Cardiac muscle cell (in vitro differentiated cells and primary cell): ENCODE results near the gene RNF115. TPM values are rescaled to one million over a fixed set of nuclear protein-coding genes. Genes with fewer than 3 reads are reported as not detected.

Experiments
- polyA plus RNA-seq: library from polyadenylated mRNA; unstranded; fragments of >200 nt; fragmentation: Nextera tagmentation; extraction: Ambion mirVana; gene quantifications from 2 replicates; pipeline ENCODE4 v1.2.1, GENCODE V29; 2016
- total RNA-seq: library from RNA; depleted of rRNA; stranded (reverse); fragments of >200 nt; gene quantifications from 2 replicates; pipeline ENCODE4 v1.2.3, GENCODE V29; 2016

Gene RNF115
- total and polyA plus RNA-seq, 2 experiments from 2014 or later: 12.9 to 18.8 TPM

Other genes starting within 250 kb of the RNF115 start
- 13.3 and 13.6 TPM in 2 replicates for gene GPR89A, start 216.1 kb downstream of the RNF115 start, total RNA-seq
- 24.3 and 29.1 TPM in 2 replicates for gene GPR89A, start 216.1 kb downstream of the RNF115 start, polyA plus RNA-seq
- gene PDZK1, start 116.7 kb downstream of the RNF115 start, total RNA-seq: 0.18 TPM in 1 of 2 replicates, not detected in the other
- gene PDZK1, start 116.7 kb downstream of the RNF115 start, polyA plus RNA-seq: 0.50 and 0.77 TPM in 2 replicates
- gene CD160, start 104.6 kb downstream of the RNF115 start, total RNA-seq: not detected in 2 replicates
- gene CD160, start 104.6 kb downstream of the RNF115 start, polyA plus RNA-seq: 0.35 and 0.71 TPM in 2 replicates
- 31.4 and 34.9 TPM in 2 replicates for gene POLR3C, start 105 bp upstream of the RNF115 start, total RNA-seq
- 33.2 and 44.6 TPM in 2 replicates for gene POLR3C, start 105 bp upstream of the RNF115 start, polyA plus RNA-seq
- 19.7 and 23.1 TPM in 2 replicates for gene NUDT17, start 21.5 kb upstream of the RNF115 start, total RNA-seq
- gene NUDT17, start 21.5 kb upstream of the RNF115 start, polyA plus RNA-seq: 15.7 and 17.0 TPM in 2 replicates
- 22.2 and 23.7 TPM in 2 replicates for gene PIAS3, start 35.0 kb upstream of the RNF115 start, total RNA-seq
- gene PIAS3, start 35.0 kb upstream of the RNF115 start, polyA plus RNA-seq: 40.5 and 61.5 TPM in 2 replicates
- gene ANKRD35, start 61.8 kb upstream of the RNF115 start, total RNA-seq: 0.11 TPM in 1 of 2 replicates, not detected in the other
- 0.64 and 0.77 TPM in 2 replicates for gene ANKRD35, start 61.8 kb upstream of the RNF115 start, polyA plus RNA-seq
- 1.9 and 3.0 TPM in 2 replicates for gene ITGA10, start 86.0 kb upstream of the RNF115 start, total RNA-seq
- gene ITGA10, start 86.0 kb upstream of the RNF115 start, polyA plus RNA-seq: 5.6 and 6.1 TPM in 2 replicates
- gene PEX11B, start 94.6 kb upstream of the RNF115 start, total RNA-seq: 28.2 and 28.4 TPM in 2 replicates
- 42.3 and 50.1 TPM in 2 replicates for gene PEX11B, start 94.6 kb upstream of the RNF115 start, polyA plus RNA-seq
- gene RBM8A, start 103.4 kb upstream of the RNF115 start, total RNA-seq: 282 and 329 TPM in 2 replicates
- 272 and 289 TPM in 2 replicates for gene RBM8A, start 103.4 kb upstream of the RNF115 start, polyA plus RNA-seq
- 33.4 and 39.2 TPM in 2 replicates for gene LIX1L, start 133.9 kb upstream of the RNF115 start, total RNA-seq
- 46.4 and 59.0 TPM in 2 replicates for gene LIX1L, start 133.9 kb upstream of the RNF115 start, polyA plus RNA-seq
- 4.3 and 5.7 TPM in 2 replicates for gene ANKRD34A, start 140.5 kb upstream of the RNF115 start, total RNA-seq
- gene ANKRD34A, start 140.5 kb upstream of the RNF115 start, polyA plus RNA-seq: 2.7 and 5.4 TPM in 2 replicates
- gene POLR3GL, start 140.6 kb upstream of the RNF115 start, total RNA-seq: 20.6 and 43.4 TPM in 2 replicates
- gene POLR3GL, start 140.6 kb upstream of the RNF115 start, polyA plus RNA-seq: 65.1 and 88.2 TPM in 2 replicates
- gene TXNIP, start 172.5 kb upstream of the RNF115 start, total RNA-seq: 190 and 260 TPM in 2 replicates
- gene TXNIP, start 172.5 kb upstream of the RNF115 start, polyA plus RNA-seq: 172 and 303 TPM in 2 replicates
- gene HJV, start 197.6 kb upstream of the RNF115 start, total RNA-seq: 0.18 TPM in 1 of 2 replicates, not detected in the other
- gene HJV, start 197.6 kb upstream of the RNF115 start, polyA plus RNA-seq: not detected in 2 replicates